Measurements from ENCODE around the gene FNDC3A. TPM values are rescaled to one million over a fixed set of nuclear protein-coding genes. Genes with fewer than 3 reads are reported as not detected.

FNDC3A gene
- total and polyA plus RNA-seq, 9 of the 15 experiments (the other 6 are each of a cell fraction or from before 2014, with no cell fraction given), result 4.1 to 22.0 (median 13.5) TPM

DNA sequence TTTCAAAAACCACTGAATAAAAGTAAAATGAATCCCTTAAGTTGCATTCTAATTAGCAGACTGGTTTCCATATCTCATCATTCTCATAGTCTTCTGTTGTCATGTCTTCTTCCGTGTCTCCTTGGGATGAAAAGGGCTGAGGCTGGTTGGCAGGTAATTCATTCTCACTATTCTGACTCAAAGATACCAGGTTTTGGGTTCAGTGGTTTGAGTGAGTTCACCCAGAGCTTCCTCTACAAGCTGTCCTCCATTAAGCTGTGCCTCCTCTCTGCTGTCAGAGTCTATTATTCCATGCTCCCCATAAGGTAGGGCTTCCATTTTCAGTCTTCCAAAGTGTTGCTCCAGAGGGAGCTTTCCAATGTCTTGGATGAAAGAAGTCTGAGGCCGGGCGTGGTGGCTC lies 68.3 kb downstream of the FNDC3A start:
- Histone ChIP-seq H2AFZ (ENCODE audit: low read depth, low read length) (no peak overlapping the region), H3K27me3 (ENCODE audit: control insufficient read depth in 2 of 2, insufficient read depth in 2 of 2, low read length in 2 of 2) (no peaks in the 10 kb centered on the region), H3K9me1 (ENCODE audit: control insufficient read depth, insufficient read depth, low read length) (no peaks in the 10 kb centered on the region), H3K79me2 (ENCODE audit: control insufficient read depth, insufficient read depth, low read length) (no peaks in the 10 kb centered on the region), H3K4me1 (replicated peaks in 1 of 2; ENCODE audit: control insufficient read depth in 2 of 2, insufficient read depth in 2 of 2, low read length in 2 of 2) (no peaks in the 10 kb centered on the region), H3K4me3 (no peak overlapping the region), H3K36me3 (ENCODE audit: control insufficient read depth, insufficient read depth, low read length) (no peaks in the 10 kb centered on the region), H3K27ac (ENCODE audit: extremely low read depth, low read depth, low read length) (no peak overlapping the region), H3K9me3 (replicated peaks; ENCODE audit: control insufficient read depth, insufficient read depth, low read depth, low read length) (no peaks in the 10 kb centered on the region), H3K4me2 (ENCODE audit: insufficient read depth, low read length) (no peak overlapping the region), H4K20me1 (replicated peaks; ENCODE audit: control insufficient read depth, insufficient read depth, low read length) (no peaks in the 10 kb centered on the region), H3K9ac (ENCODE audit: insufficient read depth in 1 of 2, low read depth in 2 of 2, low read length in 2 of 2) (no peak overlapping the region)
- FAIRE-seq, result no peak
- intact Hi-C loops (cut with micrococcal nuclease), result no loop called here
- BruUV-seq (replicated peaks), result no TSS peak
- ChIA-PET POLR2A (interaction anchor here (0.7 kb wide), 1 partner anchor 21 kb away, joined by 3 read pairs; no protein-coding TSS in a partner anchor), CTCF (ENCODE audit: low intra/inter-chr PET ratio) (no interaction called here)
- in situ Hi-C loops (cut with MboI), result no loop called here
- no peak for DNase-seq (ENCODE audit: extremely low read depth in 1 of 4, low spot score in 3 of 4)
- 56% methylated on average over 3 of the region's 3 CpGs for WGBS (ENCODE audit: insufficient coverage, low coverage, missing lambda C conversion rate)
- TF ChIP-seq, protein P1, sequence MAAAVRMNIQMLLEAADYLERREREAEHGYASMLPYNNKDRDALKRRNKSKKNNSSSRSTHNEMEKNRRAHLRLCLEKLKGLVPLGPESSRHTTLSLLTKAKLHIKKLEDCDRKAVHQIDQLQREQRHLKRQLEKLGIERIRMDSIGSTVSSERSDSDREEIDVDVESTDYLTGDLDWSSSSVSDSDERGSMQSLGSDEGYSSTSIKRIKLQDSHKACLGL (CRISPR knock-in tag; IDR thresholded peaks at IDR 0.05; ENCODE audit: borderline replicate concordance, poor library complexity, severe bottlenecking), result no peak
- TF ChIP-seq RBM22 (IDR thresholded peaks at IDR 0.05; ENCODE audit: low read depth, low read length, poor library complexity, severe bottlenecking), result no peak
- no peak for TF ChIP-seq NFRKB (IDR thresholded peaks at IDR 0.05; ENCODE audit: low read depth)
- TF ChIP-seq, protein P2, sequence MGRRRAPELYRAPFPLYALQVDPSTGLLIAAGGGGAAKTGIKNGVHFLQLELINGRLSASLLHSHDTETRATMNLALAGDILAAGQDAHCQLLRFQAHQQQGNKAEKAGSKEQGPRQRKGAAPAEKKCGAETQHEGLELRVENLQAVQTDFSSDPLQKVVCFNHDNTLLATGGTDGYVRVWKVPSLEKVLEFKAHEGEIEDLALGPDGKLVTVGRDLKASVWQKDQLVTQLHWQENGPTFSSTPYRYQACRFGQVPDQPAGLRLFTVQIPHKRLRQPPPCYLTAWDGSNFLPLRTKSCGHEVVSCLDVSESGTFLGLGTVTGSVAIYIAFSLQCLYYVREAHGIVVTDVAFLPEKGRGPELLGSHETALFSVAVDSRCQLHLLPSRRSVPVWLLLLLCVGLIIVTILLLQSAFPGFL (CRISPR knock-in tag; IDR thresholded peaks at IDR 0.05), result no peak
- TF ChIP-seq RFX5 (IDR thresholded peaks at IDR 0.05; ENCODE audit: low read depth, low read length), result no peak
- TF ChIP-seq ZNF551 (CRISPR knock-in tag; IDR thresholded peaks at IDR 0.05), result no peak
- TF ChIP-seq HLTF (IDR thresholded peaks at IDR 0.05), result no peak
- no peak for TF ChIP-seq MEF2D (tag; conservative IDR thresholded peaks at IDR 0.05; ENCODE audit: low read depth)
- ATAC-seq, result no peak
